HG02642 (cell line): Measurements from ENCODE around the gene POLD4.

Experiments used
- ATAC-seq: cut with Tn5 transposase; IDR thresholded peaks from one replicate; pipeline ENCODE4 v1.9.1; 2021; ENCODE audit warnings: mild to moderate bottlenecking; ENCODE audit not compliant: unreplicated experiment, poor library complexity

The POLD4 gene

DNA sequence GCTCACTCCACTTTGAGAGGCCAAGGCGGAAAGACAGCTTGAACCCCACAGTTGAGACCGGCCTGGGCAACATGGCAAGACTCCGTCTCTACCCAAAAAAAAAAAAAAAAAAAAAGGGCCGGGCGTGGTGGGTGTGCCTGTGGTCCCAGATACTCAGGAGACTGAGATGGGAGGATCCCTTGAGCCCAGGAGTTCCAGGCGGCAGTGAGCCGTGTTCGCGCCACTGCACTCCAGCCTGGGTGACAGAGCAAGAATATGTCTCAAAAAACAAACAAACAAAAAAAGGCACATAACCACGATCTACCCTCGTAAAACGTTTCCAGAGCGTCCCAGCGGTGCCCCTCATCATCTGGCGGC is 37.6 kb upstream of the POLD4 start:
- ATAC-seq, result no peak

DNA sequence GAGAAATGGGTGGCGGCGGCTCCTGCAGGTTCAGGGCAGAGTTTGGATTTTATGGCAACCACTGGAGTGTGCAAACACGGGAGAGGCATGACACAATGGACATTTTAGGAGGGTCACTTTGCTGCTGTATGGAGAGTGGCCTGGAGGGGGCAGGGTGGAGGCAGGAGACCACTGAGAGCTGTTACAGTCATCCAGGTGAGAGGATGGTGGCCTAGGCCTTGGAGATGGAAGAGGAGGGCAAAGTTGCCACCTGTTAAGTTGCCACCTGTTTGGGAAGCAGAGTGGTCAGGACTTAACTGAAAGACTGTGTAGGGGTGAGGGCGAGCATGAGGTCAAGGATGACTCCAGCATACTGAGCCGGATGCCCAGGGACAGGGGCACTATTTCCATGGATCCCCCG is 36.1 kb upstream of the POLD4 start:
- ATAC-seq, result no peak

- no peak for ATAC-seq
Observed at GRCh38 chr11:67387518-67387917, 34.2 kb upstream of the POLD4 start.

- no peak for ATAC-seq
Observed at GRCh38 chr11:67387069-67387468, 33.7 kb upstream of the POLD4 start.

- no peak for ATAC-seq
Observed at GRCh38 chr11:67384851-67385366, 31.6 kb upstream of the POLD4 start.

DNA sequence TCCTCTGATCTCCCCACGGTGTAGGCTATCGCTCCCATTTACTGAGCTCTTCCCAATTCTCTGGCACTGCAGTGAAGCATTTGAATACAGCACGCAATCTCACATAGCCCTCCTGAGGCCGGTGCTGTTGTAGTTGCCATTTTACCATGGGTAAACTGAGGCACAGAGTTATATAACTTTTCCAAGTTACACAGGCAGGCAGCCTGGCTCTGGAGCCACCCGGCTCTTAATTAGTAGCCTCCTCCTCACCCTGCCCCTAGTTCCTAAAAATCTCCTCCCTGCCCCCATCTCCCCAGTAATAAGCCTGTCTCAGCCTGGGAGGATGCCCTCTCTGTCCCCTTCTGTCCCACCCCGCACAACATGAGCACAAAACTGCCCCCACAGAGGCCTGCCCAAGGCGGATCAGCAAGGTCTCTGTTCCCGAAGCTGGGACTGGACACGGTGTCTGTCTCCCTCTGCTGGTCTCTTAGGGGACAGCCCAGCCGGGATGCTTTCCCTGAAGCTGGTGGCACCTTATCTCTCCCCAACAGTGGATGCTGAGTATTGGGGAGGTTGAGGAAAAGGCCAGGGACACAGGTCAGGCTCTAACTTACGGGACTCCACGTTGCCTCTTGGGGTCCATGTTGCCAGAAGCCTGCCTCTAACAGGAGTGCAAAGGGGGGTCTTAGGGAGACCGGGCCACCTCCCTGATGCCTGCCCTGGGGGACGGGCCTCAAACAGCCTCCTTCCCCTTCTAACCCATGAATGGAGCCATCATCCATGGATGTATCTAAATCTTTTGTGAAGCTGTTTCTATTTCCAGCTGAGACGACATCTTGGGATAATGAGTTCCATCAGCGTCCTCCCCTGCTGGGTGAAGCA is 29.2 kb upstream of the POLD4 start:
- ATAC-seq, result peak; percentile 57

- ATAC-seq, result no peak
Observed at GRCh38 chr11:67381244-67381972, 28.1 kb upstream of the POLD4 start.

DNA sequence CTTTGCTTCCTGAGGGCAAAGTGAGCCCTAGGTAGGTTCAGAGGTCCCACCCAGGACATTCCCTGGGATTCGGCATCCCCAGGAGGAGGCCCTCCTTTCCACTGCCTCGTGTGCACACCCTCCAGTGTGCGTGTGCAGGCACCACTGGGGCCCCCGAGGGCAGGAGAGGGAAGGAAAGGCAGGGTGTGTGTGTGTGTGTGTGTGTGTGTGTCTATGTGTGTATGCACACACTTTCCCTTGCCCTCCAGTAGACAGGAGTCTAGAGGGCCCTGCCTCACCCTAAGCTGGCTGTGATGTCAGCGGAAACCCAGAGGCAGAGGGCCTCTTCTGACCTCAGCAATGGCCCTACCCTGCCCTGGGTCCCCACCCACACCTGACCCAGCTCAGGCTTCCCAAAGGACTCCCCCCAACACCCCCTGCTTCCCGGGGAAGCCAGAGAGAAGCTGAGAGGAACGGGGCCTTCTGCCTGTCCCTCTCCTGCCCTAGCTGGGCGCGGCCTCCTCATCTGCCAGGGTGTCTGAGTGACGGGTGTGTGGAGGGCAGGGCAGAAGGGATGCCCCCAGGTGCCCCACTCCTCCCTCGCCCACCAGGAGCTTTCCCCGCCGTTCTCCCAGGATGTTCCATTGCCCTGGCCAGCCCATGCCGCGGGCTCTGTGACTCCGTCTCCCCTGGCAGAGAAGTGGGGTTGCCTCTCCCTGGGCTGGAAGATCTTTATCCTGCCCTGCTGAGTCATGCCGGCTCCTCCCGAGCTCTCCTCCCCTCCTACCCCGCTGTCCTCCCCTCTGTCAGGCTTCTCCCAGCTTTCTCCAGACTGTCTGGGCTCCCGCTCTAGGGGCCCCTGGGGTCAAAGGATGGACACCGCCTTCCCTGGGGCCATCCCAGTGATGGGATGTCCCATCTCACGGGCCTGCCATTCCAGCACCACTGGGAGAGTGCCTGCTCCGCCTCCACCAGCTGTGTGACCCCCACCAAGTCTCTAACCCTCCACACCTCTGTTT is 26.0 kb upstream of the POLD4 start:
- no peak for ATAC-seq

DNA sequence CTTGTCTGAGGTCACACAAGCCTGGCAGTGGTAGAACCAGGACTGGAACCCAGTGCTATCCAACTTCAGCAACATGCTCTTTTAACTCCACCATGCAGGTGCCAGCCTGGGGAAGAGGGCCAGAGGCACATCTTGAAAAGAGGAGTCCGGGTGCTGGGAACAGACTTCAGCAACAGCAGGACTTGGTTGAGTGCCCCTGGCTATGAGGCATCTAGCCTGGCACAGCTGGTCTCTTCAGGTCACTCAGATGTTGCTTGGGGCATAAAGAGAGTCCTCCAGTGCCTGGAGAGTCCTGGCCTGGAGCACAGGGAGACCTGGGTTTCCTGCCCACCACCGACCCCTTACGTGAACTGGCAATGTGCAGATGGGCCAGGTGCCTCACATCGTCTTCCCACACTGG is 25.2 kb upstream of the POLD4 start:
- ATAC-seq, result no peak

GRCh38 chr11:67376873-67377808 is 23.8 kb upstream of the POLD4 start:
- no peak for ATAC-seq

DNA sequence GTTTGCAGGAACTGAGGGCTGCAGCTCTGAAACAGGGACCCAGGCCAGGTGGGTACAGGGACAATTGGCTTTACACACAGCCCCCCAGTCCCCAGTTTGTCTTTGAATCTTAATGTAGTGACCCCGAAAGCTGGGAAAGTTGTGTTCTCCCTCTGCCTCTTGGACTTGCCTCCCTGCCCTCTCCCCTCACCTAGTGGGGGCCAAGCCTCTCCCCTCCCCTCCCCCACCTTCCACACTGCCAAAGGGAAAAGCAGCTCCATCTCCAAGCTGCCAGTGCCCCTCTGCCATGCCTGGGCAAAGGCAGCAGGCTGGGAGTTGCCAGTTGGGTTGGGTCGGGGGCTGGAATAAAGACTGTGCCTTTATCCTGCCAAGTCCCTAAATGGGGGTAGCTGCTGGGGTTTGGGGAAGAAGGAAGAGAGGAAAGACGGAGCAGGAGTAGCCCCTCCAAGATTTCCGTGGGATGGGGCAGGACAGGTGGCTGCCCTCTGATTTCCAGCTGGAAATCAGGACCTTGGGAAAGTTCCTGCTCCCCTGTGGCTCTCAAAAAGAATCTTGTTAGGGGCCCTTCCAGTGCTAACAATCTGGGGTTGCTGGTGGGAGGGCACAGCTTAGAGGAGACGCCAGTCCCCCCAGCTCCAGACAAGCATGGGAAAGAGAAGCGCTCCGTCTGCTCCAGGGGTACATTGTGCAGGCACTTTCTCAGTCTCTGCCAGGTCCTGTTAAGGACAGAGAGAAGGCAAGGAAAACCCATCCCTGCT is 22.9 kb upstream of the POLD4 start:
- ATAC-seq, result no peak

DNA sequence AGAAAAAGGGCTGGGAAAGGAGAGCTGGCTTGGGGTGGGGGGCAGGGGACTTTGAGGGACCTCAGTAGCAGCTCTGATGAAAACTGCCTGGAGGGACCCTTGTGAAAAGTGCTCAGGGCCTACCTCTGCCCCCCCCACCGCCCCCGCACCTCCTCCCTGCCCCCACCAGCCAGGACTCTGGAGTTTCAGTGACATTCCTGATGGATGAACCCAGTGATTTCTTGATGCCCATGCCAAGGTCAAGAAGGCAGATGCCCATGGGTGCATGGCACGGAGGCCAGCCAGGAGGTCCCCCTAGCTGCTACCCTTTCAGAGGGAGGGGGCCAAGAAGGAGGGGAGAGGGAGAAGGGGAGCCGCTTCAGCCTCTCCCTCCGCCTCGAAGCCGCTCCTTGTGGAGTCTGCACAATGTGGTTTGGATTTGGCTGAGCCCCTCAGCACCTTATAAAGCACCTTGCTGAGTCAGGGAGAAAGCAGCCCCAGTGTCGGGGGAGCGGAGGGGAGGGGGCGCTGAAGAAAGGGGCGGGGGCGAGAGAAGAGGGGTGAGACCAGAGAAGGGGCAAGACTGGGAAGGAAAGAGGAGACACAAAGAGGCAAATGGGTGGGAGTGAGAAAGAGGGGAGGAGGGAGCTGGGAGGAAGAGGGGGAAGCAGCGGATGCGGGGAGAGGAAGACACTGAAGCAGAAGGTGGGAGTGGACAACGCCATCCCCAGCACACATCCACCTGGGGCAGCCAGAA is 22.1 kb upstream of the POLD4 start:
- no peak for ATAC-seq

DNA sequence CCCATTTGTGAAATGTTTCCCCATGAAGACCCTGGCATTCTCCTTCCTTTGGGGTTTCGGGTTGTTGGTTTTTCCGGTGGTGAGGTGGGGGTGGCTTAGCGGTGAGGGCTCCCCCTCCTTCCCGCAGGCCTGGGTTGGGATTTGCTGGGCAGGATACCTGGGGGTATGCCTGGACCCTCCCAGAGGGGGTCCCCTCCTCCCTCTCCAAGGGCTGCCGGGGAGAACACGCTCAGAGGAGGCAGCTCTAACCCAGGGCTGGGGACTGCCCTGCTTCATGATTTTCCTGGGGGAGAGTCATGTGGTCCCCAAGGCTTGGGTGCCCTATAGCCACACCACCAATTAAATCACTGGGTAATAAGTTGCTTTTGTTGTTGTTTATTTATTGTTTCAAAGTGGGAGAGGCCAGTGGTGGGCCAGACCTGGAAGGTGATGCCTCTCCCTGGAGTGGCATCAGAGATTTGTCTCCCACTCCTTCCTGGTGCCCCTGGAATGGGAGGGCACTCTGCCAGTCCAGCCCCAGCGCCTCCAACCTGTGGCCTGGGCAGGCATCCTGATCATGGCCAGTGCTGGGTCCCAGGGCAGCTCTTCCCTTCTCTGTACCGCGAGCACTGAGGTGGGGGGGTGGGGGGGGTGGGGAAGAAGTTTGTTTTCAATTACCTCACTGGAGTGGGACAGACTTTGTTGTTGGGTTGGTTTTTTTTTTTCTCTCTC is 21.4 kb upstream of the POLD4 start:
- ATAC-seq, result no peak

DNA sequence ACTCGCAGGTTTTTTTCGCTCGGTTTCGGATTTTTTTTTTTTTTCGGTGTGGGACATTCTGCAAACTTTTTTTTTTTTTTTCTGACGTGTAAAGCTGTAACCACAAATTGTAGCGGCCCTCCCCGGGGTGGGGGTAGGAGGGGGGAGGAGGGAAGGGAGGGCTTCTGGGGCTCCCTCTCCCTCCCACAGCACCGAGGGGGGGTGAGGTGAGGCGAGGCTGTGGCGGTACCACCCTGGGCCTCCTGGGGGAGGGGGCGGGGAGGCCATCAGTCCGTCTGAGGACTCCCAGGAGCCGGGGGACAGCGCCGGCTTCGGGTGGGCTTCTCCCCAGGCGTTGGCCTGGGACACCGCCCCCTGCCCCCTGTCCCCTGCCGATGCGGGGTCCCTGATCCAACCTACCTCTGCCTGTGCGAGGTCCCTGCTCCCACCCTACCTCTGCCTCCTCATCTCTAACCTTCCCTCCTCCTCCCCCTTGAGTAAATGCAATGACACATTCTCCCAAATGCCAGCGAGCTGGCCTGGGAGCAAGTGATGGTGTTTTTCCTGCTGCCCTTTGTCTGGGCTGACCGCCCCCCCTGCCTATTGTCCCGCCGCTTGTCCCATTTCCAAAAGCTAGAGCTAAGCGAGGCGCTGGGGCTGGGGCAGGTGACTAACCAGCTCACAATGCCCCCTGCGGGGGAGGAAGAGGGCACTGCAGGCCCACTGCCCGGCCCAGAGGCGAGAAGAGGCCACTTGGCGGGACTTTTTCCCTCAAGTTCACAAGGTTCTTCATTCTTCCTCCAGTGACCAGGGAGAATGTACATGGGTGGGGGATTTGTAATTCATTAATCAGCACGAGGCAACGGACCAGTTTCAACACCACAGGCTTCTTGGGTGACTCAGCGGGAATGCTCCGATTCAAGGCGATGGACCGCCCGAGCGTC is 20.6 kb upstream of the POLD4 start:
- ATAC-seq, result peak; percentile 23

GRCh38 chr11:67372993-67373647 is 19.8 kb upstream of the POLD4 start, which contains the start of gene CLCF1:
TSS of gene CLCF1 (minus strand) at chr11:67373598. CDS start at chr11:67373539, 59 bp downstream.
- peak; percentile 29 for ATAC-seq
